Superior temporal gyrus (tissue), 1 donor: ENCODE data around the gene GAREM1.
"Not testable (repeated sequence)": the region's sequence is repeated elsewhere in the genome, so short reads cannot be mapped to it uniquely, and the experiment has no call there.

ENCODE experiments used
- DNase-seq: peaks from one replicate; pipeline ENCODE4 v3.0.0-alpha.2; 2016; ENCODE audit errors: extremely low spot score

GAREM1 gene

GRCh38 chr18:32258558-32259204, 212.0 kb downstream of the GAREM1 start:
- no peak for DNase-seq

- DNase-seq: no peak
These were observed 212.5 kb downstream of the GAREM1 start for GRCh38 chr18:32258148-32258547.

- no peak for DNase-seq
These were observed 213.4 kb downstream of the GAREM1 start for GRCh38 chr18:32257084-32257785.

- no peak for DNase-seq
These were observed 215.1 kb downstream of the GAREM1 start for GRCh38 chr18:32255570-32255969.

- no peak for DNase-seq
These were observed 218.4 kb downstream of the GAREM1 start for GRCh38 chr18:32252141-32252860.

GRCh38 chr18:32251466-32251865, 219.2 kb downstream of the GAREM1 start:
- no peak for DNase-seq

- DNase-seq: no peak
These were observed 221.3 kb downstream of the GAREM1 start for GRCh38 chr18:32249147-32249929.

GRCh38 chr18:32244881-32245280, 225.8 kb downstream of the GAREM1 start:
- DNase-seq: no peak

- DNase-seq: no peak
These were observed 227.3 kb downstream of the GAREM1 start for GRCh38 chr18:32243358-32243757.

- DNase-seq: no peak
These were observed 228.3 kb downstream of the GAREM1 start for GRCh38 chr18:32242395-32242794.

GRCh38 chr18:32238635-32239268, 231.9 kb downstream of the GAREM1 start:
- no peak for DNase-seq

- no peak for DNase-seq
These were observed 233.6 kb downstream of the GAREM1 start for GRCh38 chr18:32237049-32237448.

GRCh38 chr18:32233348-32233747, 237.3 kb downstream of the GAREM1 start:
- not testable (repeated sequence) for DNase-seq

- DNase-seq: no peak
These were observed 251.2 kb downstream of the GAREM1 start for GRCh38 chr18:32219431-32220018.

GRCh38 chr18:32216390-32216789, 254.3 kb downstream of the GAREM1 start:
- DNase-seq: no peak

- DNase-seq: no peak
These were observed 257.0 kb downstream of the GAREM1 start for GRCh38 chr18:32213693-32214092.
